ENCODE results near the gene NRCAM. TPM values are rescaled to one million over a fixed set of nuclear protein-coding genes. Genes with fewer than 3 reads are reported as not detected.

The NRCAM gene
- total RNA-seq, 1 donor from 2014 or later, result 33.2 TPM

GRCh38 chr7:108385834-108386422, 70.3 kb downstream of the NRCAM start:
- DNase-seq (ENCODE audit: low read depth, low spot score), result no peak
- Mint-ChIP-seq H3K4me3 (no peak overlapping the region), H3K27ac (ENCODE audit: unreplicated experiment) (no peak overlapping the region), H3K27me3 (ENCODE audit: low read depth) (no peaks in the 10 kb centered on the region), H3K4me1 (peaks cover 16% of the 10 kb centered on the region), H3K36me3 (ENCODE audit: low read depth) (peaks cover 10% of the 10 kb centered on the region), H3K9me3 (peaks cover 6% of the 10 kb centered on the region)
- TF ChIP-seq CTCF (conservative IDR thresholded peaks at IDR 0.05), result no peak

DNA sequence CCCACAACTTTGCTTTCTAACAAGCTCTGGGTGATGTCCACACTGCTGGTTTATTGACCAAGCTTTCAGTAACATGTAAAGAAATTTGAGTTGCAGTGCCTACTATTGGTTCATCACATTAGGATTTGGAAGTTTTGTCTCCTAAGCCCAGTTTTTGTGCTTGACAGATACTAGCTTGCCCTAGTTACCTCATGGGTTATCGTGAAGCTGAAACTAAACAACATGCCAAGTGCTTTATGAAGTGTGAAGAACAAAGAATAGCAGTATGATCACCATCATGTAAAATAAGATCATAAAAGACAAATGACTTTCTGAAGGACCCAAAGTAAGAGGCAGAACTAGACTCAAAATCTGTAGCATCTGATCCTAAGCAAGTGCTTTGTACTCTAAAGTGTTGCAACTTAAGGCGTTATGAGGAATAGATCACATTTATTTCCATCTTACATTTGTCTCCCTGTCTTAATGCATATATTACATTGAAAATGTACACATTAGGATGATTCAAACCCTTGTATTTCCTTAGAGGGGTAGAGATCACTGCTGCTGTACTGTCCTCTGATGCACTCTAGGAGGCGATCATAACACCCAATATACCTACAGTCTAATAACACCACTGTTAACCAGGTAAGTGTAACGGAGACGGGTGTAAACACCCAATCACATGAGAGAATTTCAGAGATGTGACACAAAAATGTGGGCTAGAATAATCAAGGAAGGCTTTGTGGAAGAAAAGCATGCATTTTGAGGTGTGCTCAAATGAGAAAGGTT, 71.3 kb downstream of the NRCAM start:
- DNase-seq (ENCODE audit: low read depth, low spot score), result no peak
- H3K9me3 Mint-ChIP-seq, result no peaks in the 10 kb centered on the region
- H3K4me3 Mint-ChIP-seq, result no peak overlapping the region
- peaks cover 2% of the 10 kb centered on the region for H3K36me3 Mint-ChIP-seq (ENCODE audit: low read depth)
- peak; percentile 23 for TF ChIP-seq CTCF (conservative IDR thresholded peaks at IDR 0.05)
- H3K27me3 Mint-ChIP-seq (ENCODE audit: low read depth), result no peaks in the 10 kb centered on the region
- peaks cover 16% of the 10 kb centered on the region for H3K4me1 Mint-ChIP-seq
- H3K27ac Mint-ChIP-seq (ENCODE audit: unreplicated experiment), result no peak overlapping the region

DNA sequence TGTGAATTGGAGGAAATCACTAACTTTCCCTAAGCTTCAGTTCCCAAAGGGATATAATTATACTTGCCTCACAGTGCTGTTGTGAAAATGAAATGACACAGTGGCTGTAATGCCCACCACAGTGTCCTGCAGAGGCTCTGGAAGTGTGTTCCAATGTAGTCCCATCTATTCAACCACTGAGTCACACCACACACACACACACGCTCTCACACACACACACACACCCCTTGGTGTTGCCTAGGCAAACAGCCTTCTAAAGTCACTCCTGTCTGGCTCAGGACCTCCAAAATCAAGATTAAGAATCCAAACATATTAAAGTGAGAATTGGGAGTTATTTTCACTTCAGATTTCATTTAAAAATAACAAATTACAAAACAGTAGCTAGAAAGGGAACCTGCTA, 73.3 kb downstream of the NRCAM start:
- no peaks in the 10 kb centered on the region for H3K9me3 Mint-ChIP-seq
- DNase-seq (ENCODE audit: low read depth, low spot score), result no peak
- no peak overlapping the region for H3K27ac Mint-ChIP-seq (ENCODE audit: unreplicated experiment)
- no peak for TF ChIP-seq CTCF (conservative IDR thresholded peaks at IDR 0.05)
- no peaks in the 10 kb centered on the region for H3K36me3 Mint-ChIP-seq (ENCODE audit: low read depth)
- H3K4me1 Mint-ChIP-seq, result peaks cover 16% of the 10 kb centered on the region
- H3K4me3 Mint-ChIP-seq, result no peak overlapping the region
- H3K27me3 Mint-ChIP-seq (ENCODE audit: low read depth), result no peaks in the 10 kb centered on the region

- Mint-ChIP-seq H3K9me3 (no peaks in the 10 kb centered on the region), H3K36me3 (ENCODE audit: low read depth) (no peaks in the 10 kb centered on the region), H3K27me3 (ENCODE audit: low read depth) (no peaks in the 10 kb centered on the region), H3K27ac (ENCODE audit: unreplicated experiment) (no peak overlapping the region), H3K4me1 (peaks cover 8% of the 10 kb centered on the region), H3K4me3 (no peak overlapping the region)
- TF ChIP-seq CTCF (conservative IDR thresholded peaks at IDR 0.05), result no peak
- DNase-seq (ENCODE audit: low read depth, low spot score), result no peak
Observed at GRCh38 chr7:108380517-108380916, 75.7 kb downstream of the NRCAM start.

GRCh38 chr7:108376206-108376605, 80.0 kb downstream of the NRCAM start:
- H3K4me1 Mint-ChIP-seq, result peaks cover 5% of the 10 kb centered on the region
- H3K4me3 Mint-ChIP-seq, result no peak overlapping the region
- no peak for TF ChIP-seq CTCF (conservative IDR thresholded peaks at IDR 0.05)
- H3K27ac Mint-ChIP-seq (ENCODE audit: unreplicated experiment), result no peak overlapping the region
- peaks cover 4% of the 10 kb centered on the region for H3K9me3 Mint-ChIP-seq
- H3K36me3 Mint-ChIP-seq (ENCODE audit: low read depth), result peaks cover 7% of the 10 kb centered on the region
- H3K27me3 Mint-ChIP-seq (ENCODE audit: low read depth), result no peaks in the 10 kb centered on the region
- no peak for DNase-seq (ENCODE audit: low read depth, low spot score)
